Ascending aorta (tissue), 2 donors: ENCODE data around the gene TMEM131L. TPM values are rescaled to one million over a fixed set of nuclear protein-coding genes. Genes with fewer than 3 reads are reported as not detected.
A peak's percentile ranks its signal among the peaks of the same experiment; 100 is the strongest.

Experiments
- DNase-seq, 2 donors: peaks; one replicate each; pipeline ENCODE4 v3.0.0-alpha.2; 2019; ENCODE audit warnings: low spot score in 2 of 2
- H3K27ac ChIP-seq, 2 donors: fragments of 200-600 bp; sonication (generic); one replicate each; pipeline ENCODE4 v1.5.1; 2016 to 2017; ENCODE audit warnings: mild to moderate bottlenecking in 1 of 2
- H3K27me3 ChIP-seq: fragments of 200-600 bp; sonication (generic); one replicate; pipeline ENCODE4 v1.5.1; 2017
- H3K36me3 ChIP-seq, 2 donors: fragments of 200-600 bp; sonication (generic); one replicate each; pipeline ENCODE4 v1.5.1; 2016
- H3K4me1 ChIP-seq, 2 donors: fragments of 200-600 bp; sonication (generic); one replicate each; pipeline ENCODE4 v1.5.1; 2016 to 2017; ENCODE audit warnings: mild to moderate bottlenecking in 1 of 2
- H3K4me3 ChIP-seq, 2 donors: fragments of 200-600 bp; sonication (generic); one replicate each; pipeline ENCODE4 v1.5.1; 2016 to 2017; ENCODE audit warnings: mild to moderate bottlenecking in 1 of 2
- H3K9me3 ChIP-seq, 2 donors: fragments of 200-600 bp; sonication (generic); one replicate each; pipeline ENCODE4 v1.5.1; 2016
- intact Hi-C: fragments of 100-400 bp; cut with DNase I; formaldehyde crosslinking; loops from one replicate; pipeline ENCODE4 v1.15.1; 2023
- total RNA-seq: library from RNA; depleted of rRNA; stranded (reverse); fragments of >200 nt; gene quantifications from one replicate; pipeline ENCODE4 v1.1.0, GENCODE V29; 2016
- TF ChIP-seq, protein P1 (sequence below), 3 experiments: fragments of 200-600 bp in 2 of 3; fragments of 450-650 bp in 1 of 3; sonication (generic) in 2 of 3; IDR thresholded peaks; one replicate each; pipeline ENCODE4 v1.5.1; 2016 to 2019; ENCODE audit warnings: antibody characterized with exemption in 3 of 3, mild to moderate bottlenecking in 1 of 3, moderate library complexity in 1 of 3

The TMEM131L gene
- total RNA-seq, 1 donor from 2014 or later, result 6.9 TPM

DNA sequence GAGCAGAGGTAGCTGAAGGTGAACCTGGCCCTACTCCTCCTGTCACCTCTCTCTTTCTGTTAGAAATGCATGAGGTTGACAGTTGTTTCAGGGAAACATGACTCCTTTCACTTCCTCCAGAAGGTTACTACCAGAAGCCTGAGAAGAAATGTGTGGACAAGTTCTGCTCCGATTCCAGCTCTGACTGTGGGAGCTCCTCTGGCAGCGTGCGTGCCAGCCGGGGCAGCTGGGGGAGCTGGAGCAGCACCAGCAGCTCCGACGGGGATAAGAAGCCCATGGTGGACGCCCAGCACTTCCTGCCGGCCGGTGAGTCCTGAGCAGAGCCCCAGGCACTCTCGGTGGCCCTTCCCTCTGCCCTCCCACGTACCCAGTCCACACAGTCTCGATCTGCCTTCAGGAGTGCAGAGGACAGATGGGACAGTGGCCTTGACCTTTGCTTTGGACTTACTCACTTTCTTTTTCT is 156.6 kb downstream of the TMEM131L start:
- Histone ChIP-seq H3K36me3 (peaks cover 37 to 60% of the 10 kb centered on the region in 2 donors), H3K9me3 (no peaks in the 10 kb centered on the region), H3K27me3 (no peaks in the 10 kb centered on the region), H3K4me3 (no peak overlapping the region), H3K27ac (no peak overlapping the region), H3K4me1 (no peaks in the 10 kb centered on the region)
- intact Hi-C loops, result no loop called here
- no peak for DNase-seq
- TF ChIP-seq, protein P1, sequence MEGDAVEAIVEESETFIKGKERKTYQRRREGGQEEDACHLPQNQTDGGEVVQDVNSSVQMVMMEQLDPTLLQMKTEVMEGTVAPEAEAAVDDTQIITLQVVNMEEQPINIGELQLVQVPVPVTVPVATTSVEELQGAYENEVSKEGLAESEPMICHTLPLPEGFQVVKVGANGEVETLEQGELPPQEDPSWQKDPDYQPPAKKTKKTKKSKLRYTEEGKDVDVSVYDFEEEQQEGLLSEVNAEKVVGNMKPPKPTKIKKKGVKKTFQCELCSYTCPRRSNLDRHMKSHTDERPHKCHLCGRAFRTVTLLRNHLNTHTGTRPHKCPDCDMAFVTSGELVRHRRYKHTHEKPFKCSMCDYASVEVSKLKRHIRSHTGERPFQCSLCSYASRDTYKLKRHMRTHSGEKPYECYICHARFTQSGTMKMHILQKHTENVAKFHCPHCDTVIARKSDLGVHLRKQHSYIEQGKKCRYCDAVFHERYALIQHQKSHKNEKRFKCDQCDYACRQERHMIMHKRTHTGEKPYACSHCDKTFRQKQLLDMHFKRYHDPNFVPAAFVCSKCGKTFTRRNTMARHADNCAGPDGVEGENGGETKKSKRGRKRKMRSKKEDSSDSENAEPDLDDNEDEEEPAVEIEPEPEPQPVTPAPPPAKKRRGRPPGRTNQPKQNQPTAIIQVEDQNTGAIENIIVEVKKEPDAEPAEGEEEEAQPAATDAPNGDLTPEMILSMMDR (IDR thresholded peaks at IDR 0.05), result no peak

DNA sequence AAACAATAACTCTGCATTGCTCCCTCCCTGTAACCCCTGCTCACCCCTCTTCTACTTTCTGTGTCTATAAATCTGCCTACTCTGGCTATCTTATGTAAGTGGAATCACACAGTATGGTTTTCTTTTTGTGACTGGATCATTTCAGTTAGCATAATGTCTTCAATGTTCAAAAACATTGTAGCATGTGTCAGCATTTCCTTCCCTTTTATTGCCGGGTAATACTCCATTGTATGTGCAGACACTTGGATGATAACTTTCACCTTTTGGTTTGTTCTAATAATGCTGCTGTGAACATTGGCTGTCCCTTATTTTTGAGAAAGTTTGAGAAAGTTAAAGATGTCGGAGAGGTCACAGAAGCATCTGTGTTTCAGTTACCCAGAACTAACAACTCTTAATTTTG is 157.3 kb downstream of the TMEM131L start:
- H3K9me3 ChIP-seq, result no peaks in the 10 kb centered on the region
- no peaks in the 10 kb centered on the region for H3K27me3 ChIP-seq
- DNase-seq, result no peak
- intact Hi-C loops, result no loop called here
- TF ChIP-seq, protein P1 (IDR thresholded peaks at IDR 0.05), result no peak
- no peaks in the 10 kb centered on the region for H3K4me1 ChIP-seq
- peaks cover 41 to 66% of the 10 kb centered on the region in 2 donors for H3K36me3 ChIP-seq
- H3K27ac ChIP-seq, result no peak overlapping the region
- no peak overlapping the region for H3K4me3 ChIP-seq

DNA sequence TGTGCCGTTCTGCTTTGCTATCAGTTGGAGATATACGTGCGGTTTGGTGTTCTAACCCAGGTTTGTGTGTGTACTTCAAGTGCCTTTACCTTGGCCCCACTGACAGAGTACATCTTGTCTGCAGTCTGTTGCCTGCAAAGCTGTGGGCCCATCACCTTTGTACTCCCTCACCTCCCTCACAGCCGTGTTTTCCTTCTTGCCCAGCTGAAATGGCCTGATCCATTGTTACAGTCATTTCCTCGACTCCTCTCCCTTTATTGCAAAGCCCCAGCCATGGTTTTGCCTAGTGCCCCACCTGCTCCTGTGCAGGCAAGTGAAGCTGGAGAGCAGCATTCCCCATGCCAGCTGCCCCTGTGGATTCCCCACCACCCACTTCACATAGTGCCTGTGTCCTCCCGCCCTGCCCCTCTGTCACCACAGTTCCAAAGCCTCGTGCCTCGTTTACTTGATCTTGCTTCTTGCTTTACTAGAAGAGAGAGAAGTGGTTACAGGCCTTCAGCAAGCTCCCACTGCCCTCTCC is 162.7 kb downstream of the TMEM131L start:
- no peaks in the 10 kb centered on the region for H3K27me3 ChIP-seq
- intact Hi-C loops, result no loop called here
- H3K9me3 ChIP-seq, result no peaks in the 10 kb centered on the region
- H3K27ac ChIP-seq, result no peak overlapping the region
- H3K36me3 ChIP-seq, result peaks cover 54 to 84% of the 10 kb centered on the region in 2 donors
- H3K4me1 ChIP-seq, result no peaks in the 10 kb centered on the region
- DNase-seq, result no peak
- H3K4me3 ChIP-seq, result no peak overlapping the region
- TF ChIP-seq, protein P1 (IDR thresholded peaks at IDR 0.05), result no peak

- Histone ChIP-seq H3K27me3 (no peaks in the 10 kb centered on the region), H3K9me3 (no peaks in the 10 kb centered on the region), H3K27ac (no peak overlapping the region), H3K36me3 (peaks cover 49 to 84% of the 10 kb centered on the region in 2 donors), H3K4me3 (no peak overlapping the region), H3K4me1 (no peaks in the 10 kb centered on the region)
- DNase-seq, result no peak
- intact Hi-C loops, result no loop called here
- TF ChIP-seq, protein P1 (IDR thresholded peaks at IDR 0.05), result no peak
Measured at GRCh38 chr4:153629776-153630175, 163.6 kb downstream of the TMEM131L start.

DNA sequence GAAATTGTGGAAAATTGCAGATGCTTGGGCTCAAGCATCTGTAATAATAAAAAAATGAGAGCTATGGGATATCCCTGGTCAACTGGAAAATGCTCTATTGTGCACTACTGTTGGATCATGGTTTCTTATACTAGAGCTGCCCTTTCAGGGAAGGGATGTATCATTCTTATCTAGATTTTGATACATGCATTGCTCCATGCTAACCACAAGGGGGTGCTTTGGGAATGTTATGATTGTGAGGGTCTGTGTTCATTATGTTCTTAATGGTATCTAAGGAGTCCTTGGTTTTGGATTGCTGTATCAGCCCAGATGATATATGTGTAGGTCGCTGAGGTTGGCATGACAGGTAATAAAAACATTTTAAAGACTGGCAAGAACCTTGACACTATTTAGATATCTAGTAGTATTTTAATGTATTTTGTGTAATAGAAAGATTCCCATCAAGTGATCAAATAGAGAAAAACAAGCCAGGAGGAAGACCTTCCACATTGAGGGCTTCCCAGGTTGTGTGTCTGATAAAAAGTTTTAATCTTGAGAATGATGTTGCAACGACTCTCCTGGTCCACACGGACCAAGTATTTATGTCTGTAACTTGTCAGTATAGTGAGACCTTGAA is 168.7 kb downstream of the TMEM131L start:
- Histone ChIP-seq H3K4me1 (no peaks in the 10 kb centered on the region), H3K27ac (no peak overlapping the region), H3K36me3 (peaks cover 30 to 61% of the 10 kb centered on the region in 2 donors), H3K27me3 (no peaks in the 10 kb centered on the region), H3K9me3 (no peaks in the 10 kb centered on the region), H3K4me3 (no peak overlapping the region)
- intact Hi-C loops, result loop anchor here (1.0 kb wide), 1 partner anchor 115 kb away; no protein-coding TSS in a partner anchor
- no peak for DNase-seq
- TF ChIP-seq, protein P1 (IDR thresholded peaks at IDR 0.05), result peak; percentile 63 to 77 (median 64)
